SJSA1 (cell line): ENCODE measurements around the gene USP35. TPM values are rescaled to one million over a fixed set of nuclear protein-coding genes. Genes with fewer than 3 reads are reported as not detected.

Source experiments
- DNase-seq, 2 experiments: peaks; one replicate each; pipeline ENCODE4 v3.0.0-alpha.2; 2015 to 2020; ENCODE audit warnings: low spot score in 2 of 2, low read depth in 1 of 2
- H3K27ac ChIP-seq: fragments of 250-450 bp; sonication (Bioruptor Pico); 2 replicates; pipeline ENCODE4 v1.5.1; 2020; ENCODE audit warnings: mild to moderate bottlenecking, moderate library complexity
- H3K27me3 ChIP-seq: fragments of 250-450 bp; sonication (Bioruptor Pico); replicated peaks from 2 replicates; pipeline ENCODE4 v1.5.1; 2020; ENCODE audit warnings: mild to moderate bottlenecking, moderate library complexity
- H3K36me3 ChIP-seq: fragments of 250-450 bp; sonication (Bioruptor Pico); 2 replicates; pipeline ENCODE4 v1.5.1; 2020; ENCODE audit warnings: mild to moderate bottlenecking
- H3K4me1 ChIP-seq: fragments of 250-450 bp; sonication (Bioruptor Pico); replicated peaks from 2 replicates; pipeline ENCODE4 v1.6.1; 2021; ENCODE audit warnings: mild to moderate bottlenecking
- H3K4me3 ChIP-seq: fragments of 250-450 bp; sonication (Bioruptor Pico); 2 replicates; pipeline ENCODE4 v1.5.1; 2020; ENCODE audit warnings: mild to moderate bottlenecking
- H3K9me3 ChIP-seq: fragments of 250-450 bp; sonication (Bioruptor Pico); replicated peaks from 2 replicates; pipeline ENCODE4 v1.5.1; 2020; ENCODE audit warnings: mild to moderate bottlenecking
- total RNA-seq: library from RNA; depleted of rRNA; stranded (reverse); fragments of >200 nt; shearing (Covaris generic); gene quantifications from 2 replicates; pipeline ENCODE4 v1.2.3, GENCODE V29; 2014; rRNA removed

The USP35 gene, protein sequence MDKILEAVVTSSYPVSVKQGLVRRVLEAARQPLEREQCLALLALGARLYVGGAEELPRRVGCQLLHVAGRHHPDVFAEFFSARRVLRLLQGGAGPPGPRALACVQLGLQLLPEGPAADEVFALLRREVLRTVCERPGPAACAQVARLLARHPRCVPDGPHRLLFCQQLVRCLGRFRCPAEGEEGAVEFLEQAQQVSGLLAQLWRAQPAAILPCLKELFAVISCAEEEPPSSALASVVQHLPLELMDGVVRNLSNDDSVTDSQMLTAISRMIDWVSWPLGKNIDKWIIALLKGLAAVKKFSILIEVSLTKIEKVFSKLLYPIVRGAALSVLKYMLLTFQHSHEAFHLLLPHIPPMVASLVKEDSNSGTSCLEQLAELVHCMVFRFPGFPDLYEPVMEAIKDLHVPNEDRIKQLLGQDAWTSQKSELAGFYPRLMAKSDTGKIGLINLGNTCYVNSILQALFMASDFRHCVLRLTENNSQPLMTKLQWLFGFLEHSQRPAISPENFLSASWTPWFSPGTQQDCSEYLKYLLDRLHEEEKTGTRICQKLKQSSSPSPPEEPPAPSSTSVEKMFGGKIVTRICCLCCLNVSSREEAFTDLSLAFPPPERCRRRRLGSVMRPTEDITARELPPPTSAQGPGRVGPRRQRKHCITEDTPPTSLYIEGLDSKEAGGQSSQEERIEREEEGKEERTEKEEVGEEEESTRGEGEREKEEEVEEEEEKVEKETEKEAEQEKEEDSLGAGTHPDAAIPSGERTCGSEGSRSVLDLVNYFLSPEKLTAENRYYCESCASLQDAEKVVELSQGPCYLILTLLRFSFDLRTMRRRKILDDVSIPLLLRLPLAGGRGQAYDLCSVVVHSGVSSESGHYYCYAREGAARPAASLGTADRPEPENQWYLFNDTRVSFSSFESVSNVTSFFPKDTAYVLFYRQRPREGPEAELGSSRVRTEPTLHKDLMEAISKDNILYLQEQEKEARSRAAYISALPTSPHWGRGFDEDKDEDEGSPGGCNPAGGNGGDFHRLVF
- total RNA-seq: 3.4 and 4.0 TPM in 2 replicates

DNA sequence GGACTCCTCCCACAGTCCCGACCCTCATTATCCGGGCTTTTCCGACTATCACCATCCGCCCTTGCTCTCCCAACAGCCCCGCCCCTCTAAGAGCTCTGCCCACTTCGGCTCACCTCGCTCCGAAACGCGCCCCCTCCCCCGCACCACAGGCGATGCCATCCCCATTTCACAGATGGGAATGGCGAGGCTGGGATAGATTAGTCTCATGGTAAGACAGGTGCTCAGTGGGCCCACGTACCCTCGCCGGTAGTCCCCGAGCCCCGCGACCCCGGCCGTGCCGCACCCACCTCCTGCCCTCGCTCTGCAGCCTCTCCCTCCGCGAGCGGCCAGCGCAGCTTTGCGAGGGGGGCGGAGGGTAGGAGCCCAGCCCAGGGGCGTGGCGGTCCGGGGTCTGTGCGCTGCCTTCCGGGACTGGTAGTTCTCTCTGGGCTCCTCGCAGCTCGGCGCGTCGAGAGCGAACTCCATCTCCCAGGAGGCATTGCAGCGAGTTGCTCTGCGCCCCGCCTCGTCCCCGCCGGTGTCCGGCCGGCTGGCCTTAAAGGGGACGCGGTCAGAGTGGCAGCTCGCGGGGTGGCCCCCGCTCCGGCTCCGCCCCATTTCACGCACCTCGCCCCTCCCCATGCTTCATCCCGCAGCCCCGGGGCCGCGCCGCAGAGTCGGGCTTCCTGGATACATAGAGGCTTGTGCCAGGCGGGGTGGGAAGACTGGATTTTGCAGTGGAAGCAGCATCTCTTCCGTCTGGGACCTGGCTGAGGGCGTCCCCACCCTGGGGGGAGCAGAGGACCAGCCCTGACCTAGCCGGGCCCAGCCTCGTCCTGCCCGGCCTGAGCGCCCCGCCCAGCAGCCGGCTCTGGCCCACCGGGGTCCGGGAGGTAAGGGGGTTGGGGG lies at the start of gene USP35, which contains the start of gene KCTD21:
TSS of gene USP35 (plus strand) at position 634 of the 888 bp plus-strand sequence. CDS start 7,327 bp downstream, outside the sequence.
TSS of gene KCTD21 (minus strand) at position 341 of the 888 bp plus-strand sequence. CDS start 14,072 bp downstream, outside the sequence.
- peaks cover 18% of the 10 kb centered on the region for H3K4me1 ChIP-seq
- no peaks in the 10 kb centered on the region for H3K27me3 ChIP-seq
- H3K4me3 ChIP-seq: peak within 1 kb of the TSS; percentile 72
- H3K36me3 ChIP-seq: no peaks in the 10 kb centered on the region
- H3K27ac ChIP-seq: 0 out of 2 replicates have a peak within 1 kb of the TSS, but pooled peaks have one; percentile 14
- peak; percentile 91 to 93 for DNase-seq
- H3K9me3 ChIP-seq: no peaks in the 10 kb centered on the region

DNA sequence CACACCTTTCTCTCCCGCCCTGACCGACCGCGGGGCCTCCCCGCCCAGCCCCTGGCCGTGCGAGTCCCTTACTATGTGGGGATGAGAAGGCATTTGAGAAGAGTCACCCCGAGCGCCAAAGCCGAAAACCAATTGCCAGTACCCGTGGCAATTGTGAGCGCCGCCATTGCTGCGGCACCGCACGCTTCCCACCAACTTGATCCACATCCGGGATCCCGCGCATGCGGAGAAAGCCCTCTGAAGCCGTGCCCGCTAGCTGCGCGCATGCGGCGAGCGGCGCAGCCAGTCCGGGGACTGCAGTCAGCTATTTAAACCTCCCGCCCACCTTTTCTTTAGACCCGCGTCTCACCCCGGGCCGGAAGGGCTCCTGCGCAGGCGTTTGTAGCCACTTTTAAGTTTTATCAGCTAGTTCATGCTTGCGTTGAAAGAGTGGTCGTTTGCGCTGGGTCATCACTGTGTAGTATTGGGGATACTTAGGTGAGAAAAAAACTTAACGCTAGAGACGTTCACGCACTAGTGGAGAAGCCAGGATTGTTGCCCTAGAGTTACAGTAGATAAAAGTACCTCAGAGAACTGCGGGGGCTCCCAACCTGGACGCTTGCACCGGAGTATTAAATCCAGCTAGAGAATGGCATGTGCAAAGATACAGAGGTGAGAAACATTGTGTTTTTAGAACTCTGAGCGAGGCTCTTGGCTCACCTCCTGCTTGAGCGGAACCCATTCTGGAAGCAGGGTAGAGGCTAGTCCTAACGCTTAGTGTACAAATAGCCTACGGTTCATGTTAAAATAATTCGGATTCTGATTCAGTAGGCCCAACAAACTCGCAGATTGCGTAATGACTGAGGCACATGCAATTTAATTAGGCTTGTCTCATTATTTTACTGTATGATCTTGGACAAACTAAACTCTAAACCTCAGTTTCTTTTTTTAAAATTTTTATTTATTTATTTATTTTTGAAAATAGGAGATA lies 49.0 kb upstream of the USP35 start, which contains the start of gene ALG8:
TSS of gene ALG8 (minus strand) at position 205 of the 970 bp plus-strand sequence. CDS start at position 167, 38 bp downstream.
- Histone ChIP-seq H3K27ac (peak within 1 kb of the TSS; percentile 74), H3K36me3 (0 out of 2 replicates have a peak, but pooled peaks cover 3% of the 10 kb centered on the region), H3K4me3 (peak within 1 kb of the TSS; percentile 58), H3K27me3 (no peaks in the 10 kb centered on the region), H3K4me1 (0 out of 2 replicates have a peak, but pooled peaks cover 10% of the 10 kb centered on the region), H3K9me3 (no peaks in the 10 kb centered on the region)
- peak; percentile 73 to 90 for DNase-seq

DNA sequence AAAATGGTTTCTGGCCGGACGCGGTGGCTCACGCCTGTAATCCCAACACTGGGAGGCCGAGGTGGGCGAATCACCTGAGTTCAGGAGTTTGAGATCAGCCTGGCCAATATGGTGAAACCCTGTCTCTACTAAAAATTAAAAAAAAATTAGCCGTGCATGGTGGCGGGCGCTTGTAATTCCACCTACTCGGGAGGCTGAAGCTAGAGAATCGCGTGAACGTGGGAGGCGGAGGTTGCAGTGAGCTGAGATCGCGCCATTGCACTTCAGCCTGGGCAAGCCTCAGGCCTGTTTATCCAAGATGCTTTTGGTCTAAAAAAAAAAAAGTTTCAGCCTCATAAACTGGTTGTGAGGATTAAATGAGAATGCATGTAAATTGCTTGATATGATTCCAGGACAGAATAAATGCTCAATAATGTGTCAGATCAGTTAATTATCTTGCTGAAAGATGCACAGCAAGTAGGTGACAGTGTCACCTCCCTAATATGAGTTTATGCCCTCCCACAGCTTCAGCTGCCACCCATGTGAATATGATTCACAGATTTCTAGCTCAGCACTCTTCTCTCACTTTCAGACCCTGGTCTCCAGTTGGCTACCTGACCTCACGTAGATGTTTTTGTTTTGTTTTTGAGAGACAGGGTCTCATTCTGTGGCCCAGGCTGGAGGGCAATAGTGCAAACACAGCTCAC lies 48.2 kb upstream of the USP35 start:
- no peaks in the 10 kb centered on the region for H3K27me3 ChIP-seq
- H3K27ac ChIP-seq: no peak overlapping the region
- H3K36me3 ChIP-seq: no peaks in the 10 kb centered on the region
- H3K4me1 ChIP-seq: 0 out of 2 replicates have a peak, but pooled peaks cover 10% of the 10 kb centered on the region
- DNase-seq: no peak
- H3K4me3 ChIP-seq: peak overlapping the region; percentile 58
- no peaks in the 10 kb centered on the region for H3K9me3 ChIP-seq

DNA sequence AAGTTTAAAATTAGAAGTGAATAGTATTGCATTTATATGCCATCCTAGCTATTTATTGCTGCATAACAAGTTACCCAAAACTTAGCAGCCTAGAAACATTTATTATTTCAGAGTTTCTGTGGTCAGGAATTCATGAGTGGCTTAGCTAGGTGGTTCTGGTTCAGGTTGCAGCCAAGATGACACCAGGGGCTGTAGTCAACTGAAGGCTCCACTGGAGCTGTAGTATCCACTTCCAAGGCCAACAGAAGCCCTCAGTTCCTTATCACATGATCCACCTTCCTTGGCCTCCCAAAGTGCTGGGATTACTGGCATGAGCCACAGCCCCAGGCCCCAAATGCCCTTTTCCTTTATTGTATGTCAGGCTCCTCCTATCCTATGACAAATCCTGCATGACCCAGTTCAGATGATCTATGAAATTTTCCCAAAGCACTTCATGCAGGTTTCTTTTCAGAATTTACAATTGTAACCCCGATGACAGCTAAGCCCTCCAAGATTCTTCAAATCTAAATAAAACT lies 43.2 kb upstream of the USP35 start:
- DNase-seq: no peak
- no peak overlapping the region for H3K27ac ChIP-seq
- H3K4me3 ChIP-seq: no peak overlapping the region
- no peaks in the 10 kb centered on the region for H3K36me3 ChIP-seq
- peaks cover 2% of the 10 kb centered on the region; the same call in 1 of the 2 replicates for H3K4me1 ChIP-seq
- H3K27me3 ChIP-seq: no peaks in the 10 kb centered on the region
- no peaks in the 10 kb centered on the region for H3K9me3 ChIP-seq

DNA sequence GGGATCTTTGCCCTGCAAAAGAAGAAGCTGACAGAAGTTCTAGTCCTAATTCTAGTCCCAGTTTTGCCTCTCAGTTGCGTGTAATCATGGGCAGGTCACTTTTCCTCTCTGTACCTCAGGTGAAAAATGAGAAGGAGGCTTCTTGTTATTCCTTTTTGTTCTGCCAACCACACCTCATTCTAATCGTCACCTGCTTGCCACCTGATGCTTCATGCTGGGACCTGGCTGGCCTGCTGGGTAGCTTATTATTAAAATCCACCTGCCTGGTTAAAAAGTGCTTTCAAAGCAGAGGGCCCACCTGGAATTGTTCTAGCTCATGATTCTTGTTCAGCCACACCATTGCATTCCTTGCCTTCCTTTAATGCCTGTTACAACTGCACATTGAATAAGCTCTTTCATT lies 40.9 kb upstream of the USP35 start:
- H3K36me3 ChIP-seq: no peaks in the 10 kb centered on the region
- no peak for DNase-seq
- H3K9me3 ChIP-seq: no peaks in the 10 kb centered on the region
- no peaks in the 10 kb centered on the region for H3K27me3 ChIP-seq
- H3K4me1 ChIP-seq: no peaks in the 10 kb centered on the region; the same call in 1 of the 2 replicates
- no peak overlapping the region for H3K4me3 ChIP-seq
- no peak overlapping the region for H3K27ac ChIP-seq

DNA sequence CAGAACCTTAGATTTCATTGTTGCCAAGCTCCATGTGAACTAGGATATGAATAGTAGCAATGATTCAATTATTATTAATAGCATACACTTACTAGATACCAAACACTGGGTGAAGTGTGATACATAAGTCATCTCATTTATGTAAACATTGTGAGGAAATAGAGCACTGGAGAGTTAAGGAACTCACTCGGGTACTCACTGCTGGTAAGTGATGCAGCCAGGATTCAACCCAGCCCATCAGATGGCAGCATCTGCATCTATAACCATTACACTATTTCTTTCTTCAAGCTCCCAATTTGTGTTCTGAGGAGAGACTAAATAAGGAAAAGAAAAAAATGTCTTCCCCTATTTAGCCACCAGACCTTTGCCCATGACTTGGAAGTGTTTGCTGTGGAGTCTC lies 39.1 kb upstream of the USP35 start:
- DNase-seq: no peak

DNA sequence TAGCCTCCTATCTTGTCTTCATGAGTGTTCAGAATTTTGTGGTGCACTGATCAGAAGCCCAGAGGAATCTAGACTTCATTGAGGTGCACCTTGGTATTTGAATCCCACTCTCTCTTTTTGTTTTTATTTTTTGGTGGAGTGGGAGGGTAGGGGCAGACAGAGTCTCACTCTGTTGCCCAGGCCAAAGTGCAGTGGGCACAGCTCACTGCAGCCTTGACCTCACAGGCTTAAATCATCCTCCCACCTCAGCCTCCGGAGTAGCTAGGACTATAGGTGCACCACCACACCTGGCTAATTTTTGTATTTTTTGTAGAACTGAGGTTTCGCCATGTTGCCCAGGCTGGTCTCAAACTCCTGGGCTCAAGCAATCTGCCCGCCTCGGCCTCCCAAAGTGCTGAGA lies 38.4 kb upstream of the USP35 start:
- DNase-seq: no peak
- Histone ChIP-seq H3K4me1 (no peaks in the 10 kb centered on the region; the same call in 1 of the 2 replicates), H3K36me3 (no peaks in the 10 kb centered on the region), H3K9me3 (no peaks in the 10 kb centered on the region), H3K27me3 (no peaks in the 10 kb centered on the region), H3K27ac (no peak overlapping the region), H3K4me3 (no peak overlapping the region)

More for the DNA sequence above, 39.1 kb upstream of the USP35 start:
- no peaks in the 10 kb centered on the region for H3K27me3 ChIP-seq
- no peaks in the 10 kb centered on the region for H3K36me3 ChIP-seq
- no peak overlapping the region for H3K4me3 ChIP-seq
- no peak overlapping the region for H3K27ac ChIP-seq
- no peaks in the 10 kb centered on the region; the same call in 1 of the 2 replicates for H3K4me1 ChIP-seq
- H3K9me3 ChIP-seq: no peaks in the 10 kb centered on the region

DNA sequence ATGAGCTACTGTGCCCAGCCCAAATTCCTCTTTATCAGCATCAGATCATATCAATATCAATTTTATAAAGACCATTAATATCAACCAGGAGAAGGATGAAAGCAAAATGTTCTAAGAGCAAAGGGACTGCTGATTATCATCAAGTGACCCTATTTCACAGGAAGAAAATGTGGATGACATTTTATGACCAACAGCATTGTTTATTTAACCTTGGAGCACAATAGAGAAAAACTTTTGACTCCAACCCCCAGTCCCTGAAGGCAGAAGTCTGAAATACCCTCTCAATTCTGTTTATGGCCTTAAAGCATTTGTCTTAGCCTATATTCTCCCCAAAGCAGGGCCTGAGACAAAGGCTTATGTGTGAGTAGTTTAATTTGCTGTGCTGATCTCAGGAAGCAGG lies 38.0 kb upstream of the USP35 start:
- Histone ChIP-seq H3K4me1 (no peaks in the 10 kb centered on the region; the same call in 1 of the 2 replicates), H3K9me3 (no peaks in the 10 kb centered on the region), H3K27ac (no peak overlapping the region), H3K4me3 (no peak overlapping the region), H3K27me3 (no peaks in the 10 kb centered on the region), H3K36me3 (no peaks in the 10 kb centered on the region)
- no peak for DNase-seq

DNA sequence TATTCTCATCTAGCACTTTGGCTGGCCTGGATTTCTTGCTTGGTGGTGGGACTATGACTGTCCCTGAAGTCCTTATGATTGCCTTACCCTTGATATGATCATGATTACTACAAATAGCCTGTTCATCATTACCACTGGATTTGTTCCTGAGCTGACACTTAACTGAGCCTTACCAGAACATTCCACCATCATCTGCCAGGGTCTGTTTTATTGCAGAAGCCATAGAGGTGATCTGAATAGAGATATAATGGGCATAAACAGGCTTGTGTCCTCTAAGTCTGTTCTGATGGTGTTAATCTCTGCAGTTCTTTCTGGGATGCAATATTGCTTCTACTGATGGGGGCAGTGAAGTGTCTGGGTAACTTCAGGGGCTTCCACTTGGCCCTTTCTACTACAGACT lies 36.9 kb upstream of the USP35 start:
- no peak overlapping the region for H3K4me3 ChIP-seq
- H3K27me3 ChIP-seq: no peaks in the 10 kb centered on the region
- no peaks in the 10 kb centered on the region for H3K9me3 ChIP-seq
- no peaks in the 10 kb centered on the region; the same call in 1 of the 2 replicates for H3K4me1 ChIP-seq
- no peaks in the 10 kb centered on the region for H3K36me3 ChIP-seq
- H3K27ac ChIP-seq: no peak overlapping the region
- DNase-seq: no peak

DNA sequence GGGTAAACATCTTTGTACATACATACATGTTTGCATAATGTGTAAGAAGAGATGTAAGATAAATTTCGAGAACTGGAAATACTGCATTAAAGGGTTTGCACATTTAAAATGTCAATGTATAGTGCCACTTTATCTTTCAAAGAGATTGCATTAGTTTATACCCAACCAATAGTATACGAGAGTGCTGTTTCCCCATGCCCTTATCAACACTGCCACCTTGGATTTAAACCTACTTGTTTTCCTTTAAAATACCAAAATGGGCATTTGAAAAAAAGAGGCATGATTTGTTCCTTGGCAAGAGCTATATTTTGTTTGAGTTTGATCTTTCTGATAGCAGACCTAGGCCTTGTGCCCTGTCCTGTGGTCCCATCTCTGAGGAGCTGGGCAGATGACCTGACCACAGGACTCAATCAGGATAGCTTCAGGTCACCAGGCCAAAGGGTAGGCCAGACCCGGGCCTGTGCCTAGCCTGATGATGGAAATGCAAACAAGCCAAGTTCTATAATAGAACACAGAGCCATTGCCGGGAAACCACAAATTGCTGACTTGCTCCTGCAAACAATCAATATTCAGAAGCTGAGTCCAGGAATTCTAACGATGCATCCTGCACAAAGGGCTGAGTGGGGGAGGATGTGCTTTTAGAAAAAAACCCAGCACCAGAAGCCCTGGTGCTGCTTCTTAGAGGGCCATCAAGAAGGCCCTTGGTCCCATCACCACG lies 32.4 kb upstream of the USP35 start:
- Histone ChIP-seq H3K4me3 (no peak overlapping the region), H3K9me3 (no peaks in the 10 kb centered on the region), H3K27ac (no peak overlapping the region), H3K4me1 (no peaks in the 10 kb centered on the region), H3K27me3 (no peaks in the 10 kb centered on the region), H3K36me3 (no peaks in the 10 kb centered on the region)
- DNase-seq: no peak
